Posterior vena cava (tissue), 2 donors: Measurements from ENCODE around the gene BDKRB2. TPM values are rescaled to one million over a fixed set of nuclear protein-coding genes. Genes with fewer than 3 reads are reported as not detected.
"Not testable (repeated sequence)": the region's sequence is repeated elsewhere in the genome, so short reads cannot be mapped to it uniquely, and the experiment has no call there.

Experiments
- DNase-seq: peaks from one replicate; pipeline ENCODE4 v3.0.0-alpha.2; 2020; ENCODE audit warnings: low spot score
- intact Hi-C, 2 donors: fragments of 100-400 bp; cut with DNase I; formaldehyde crosslinking; loops; one replicate each; pipeline versions ENCODE4 v1.14.1 to v1.14.2; 2022 to 2023
- total RNA-seq, 2 donors: library from RNA; stranded (reverse); fragmentation: NEBNext Ultra II Directional; extraction: Animal tissue kit (Norgen Biotek cat#: 25700); gene quantifications; one replicate each; pipeline ENCODE4 v1.2.1, GENCODE V29; 2021
- donor health status: DM: yes; HTN: yes; CAD: no.
- donor health status: DM: yes; HTN: yes; CAD: no.

Gene BDKRB2
- total RNA-seq, 2 donors from 2014 or later = 4.6 to 10.3 TPM

GRCh38 chr14:96240641-96241040 is 36.0 kb downstream of the BDKRB2 start:
- intact Hi-C loops = no loop called here
- peak; percentile 70 for DNase-seq

DNA sequence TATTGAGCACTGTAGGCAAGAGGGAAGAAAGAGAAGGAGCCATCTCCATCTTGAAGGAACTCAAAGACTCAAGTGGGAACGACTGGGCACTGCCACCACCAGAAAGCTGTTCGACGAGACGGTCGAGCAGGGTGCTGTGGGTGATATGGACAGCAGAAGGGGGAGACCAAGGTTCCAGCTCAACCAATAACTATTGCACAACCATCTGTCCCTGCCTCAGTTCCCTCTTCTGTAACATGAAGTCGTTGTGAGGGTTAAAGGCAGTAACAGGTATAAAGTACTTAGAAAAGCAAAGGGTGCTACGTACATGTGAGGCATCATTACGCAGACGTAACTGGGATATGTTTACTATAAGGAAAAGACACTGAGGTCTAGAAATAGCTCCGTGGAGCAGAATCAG is 37.5 kb downstream of the BDKRB2 start:
- intact Hi-C loops = no loop called here
- DNase-seq = peak; percentile 24

DNA sequence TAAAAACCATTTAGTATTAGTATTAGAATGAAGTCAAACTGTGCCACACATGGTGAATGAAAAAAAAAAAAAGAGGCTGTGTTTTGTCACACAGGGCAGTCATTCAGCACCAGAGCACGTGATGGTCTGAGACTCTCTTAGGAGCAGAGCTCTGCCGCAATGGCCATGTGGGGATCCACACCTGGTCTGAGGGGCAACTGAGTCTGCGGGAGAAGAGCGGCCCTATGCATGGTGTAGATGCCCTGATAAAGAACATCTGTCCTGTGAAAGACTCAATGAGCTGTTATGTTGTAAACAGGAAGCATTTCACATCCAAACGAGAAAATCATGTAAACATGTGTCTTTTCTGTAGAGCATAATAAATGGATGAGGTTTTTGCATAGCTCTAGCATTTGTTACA is 39.1 kb downstream of the BDKRB2 start:
- peak; percentile 19 for DNase-seq
- intact Hi-C loops = no loop called here

DNA sequence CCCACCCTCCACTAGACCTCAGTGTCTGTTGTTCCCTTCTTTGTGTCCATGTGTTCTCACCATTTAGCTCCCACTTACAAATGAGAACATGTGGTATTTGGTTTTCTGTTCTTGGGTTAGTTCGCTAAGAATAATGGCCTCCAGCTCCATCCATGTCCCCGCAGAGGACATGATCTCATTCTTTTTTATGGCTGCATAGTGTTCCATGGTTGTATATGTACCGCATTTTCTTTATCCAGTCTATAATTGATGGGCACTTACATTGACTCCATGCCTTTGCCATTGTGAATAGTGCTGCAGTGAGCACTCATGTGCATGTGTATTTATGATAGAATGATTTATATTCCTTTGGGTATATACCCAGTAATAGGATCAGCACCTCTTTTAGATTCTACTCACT is 40.4 kb downstream of the BDKRB2 start:
- intact Hi-C loops = not testable (repeated sequence)

DNA sequence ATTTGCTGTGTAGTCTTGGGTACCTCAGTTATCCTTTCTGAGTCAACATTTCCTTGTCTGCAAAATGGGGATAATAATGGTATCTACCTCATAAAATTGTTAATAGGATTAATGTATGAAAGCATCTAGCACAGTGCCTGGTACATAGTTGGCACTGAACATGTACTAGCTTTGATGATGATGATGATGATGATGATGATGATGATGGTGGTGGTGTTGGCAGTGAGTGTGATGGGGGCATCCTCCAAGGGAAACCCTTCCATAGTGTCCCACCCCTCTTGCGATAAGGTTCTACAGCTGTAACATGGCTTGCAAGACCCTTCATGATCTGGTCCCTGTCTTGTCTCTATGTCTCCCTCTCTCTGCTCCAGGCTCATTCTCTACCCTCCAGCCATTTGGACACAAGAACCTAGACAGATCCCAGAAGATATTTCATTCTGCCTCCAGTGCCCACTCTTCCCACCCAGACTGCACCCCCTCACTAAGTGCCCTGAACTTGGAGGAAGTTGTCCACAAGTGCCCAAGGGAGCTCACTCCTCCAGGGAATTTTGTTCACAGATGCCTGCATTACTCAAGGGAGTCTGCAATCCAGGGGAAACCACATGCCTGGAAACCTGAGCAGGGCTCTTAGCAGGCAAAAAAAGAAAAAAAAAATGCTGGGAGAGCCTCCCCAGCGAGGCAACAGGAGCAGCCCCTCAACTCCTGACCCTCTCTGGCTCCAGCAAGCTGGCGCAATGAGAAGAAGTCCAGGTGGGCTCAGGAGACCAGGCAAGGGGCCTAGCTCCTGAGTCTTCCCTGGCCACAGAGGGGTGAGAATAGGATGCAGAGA is 41.3 kb downstream of the BDKRB2 start:
- intact Hi-C loops = no loop called here
- peak; percentile 45 for DNase-seq

More for the DNA sequence above, 40.4 kb downstream of the BDKRB2 start:
- DNase-seq = not testable (repeated sequence)

DNA sequence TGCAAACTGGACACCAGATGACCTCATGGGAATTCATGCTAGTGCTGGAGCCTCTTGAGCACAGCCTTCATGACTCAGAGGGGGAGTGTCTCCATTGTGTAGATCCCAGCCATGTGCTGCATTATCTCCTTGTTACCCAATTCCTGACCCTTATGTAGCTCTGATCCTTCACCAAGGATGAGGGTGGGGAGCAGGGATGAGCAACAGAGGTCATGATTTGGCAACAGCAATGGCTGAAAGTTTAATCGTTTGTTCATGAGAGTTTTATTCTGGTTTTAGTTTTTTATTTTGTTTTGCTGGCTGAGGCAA is 41.9 kb downstream of the BDKRB2 start:
- DNase-seq = no peak
- intact Hi-C loops = no loop called here

DNA sequence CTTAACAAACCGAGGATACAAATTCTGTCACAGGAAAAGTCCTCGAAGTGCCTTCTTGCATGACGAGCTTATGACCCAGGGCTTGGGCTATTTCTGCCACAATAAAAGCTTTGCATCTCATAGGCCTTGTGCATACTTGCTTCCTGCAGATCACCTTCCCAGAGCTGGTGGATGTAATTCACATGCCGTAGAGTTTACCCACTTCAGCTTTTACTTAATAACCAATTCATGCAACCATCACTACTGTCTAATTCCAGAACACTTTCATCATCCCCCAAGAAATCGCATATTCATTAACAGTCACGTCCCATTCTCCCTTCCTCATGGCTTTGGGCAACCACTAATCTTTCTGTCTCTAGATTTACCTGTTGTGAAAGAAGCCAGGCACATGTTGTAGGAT is 42.4 kb downstream of the BDKRB2 start:
- no peak for DNase-seq
- intact Hi-C loops = no loop called here

DNA sequence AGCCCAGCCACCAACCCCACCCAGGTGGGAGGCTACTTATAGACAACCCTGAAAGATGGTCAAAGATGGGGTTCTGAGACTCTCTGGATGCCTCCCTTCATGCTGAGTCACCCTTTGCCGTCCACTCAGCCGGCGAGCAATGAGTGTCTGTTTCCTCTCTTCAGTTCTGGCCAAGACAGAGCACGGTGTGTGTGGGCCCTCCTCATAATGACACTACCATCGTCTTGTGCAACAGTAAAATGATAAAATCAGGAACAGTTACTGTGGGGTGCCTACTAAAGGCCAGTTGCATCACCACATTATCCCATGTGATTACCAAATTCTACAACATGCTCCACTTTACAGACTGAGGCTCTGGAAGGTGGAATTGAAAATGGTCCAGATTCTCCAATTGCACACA is 44.4 kb downstream of the BDKRB2 start:
- peak; percentile 83 for DNase-seq
- intact Hi-C loops = no loop called here

DNA sequence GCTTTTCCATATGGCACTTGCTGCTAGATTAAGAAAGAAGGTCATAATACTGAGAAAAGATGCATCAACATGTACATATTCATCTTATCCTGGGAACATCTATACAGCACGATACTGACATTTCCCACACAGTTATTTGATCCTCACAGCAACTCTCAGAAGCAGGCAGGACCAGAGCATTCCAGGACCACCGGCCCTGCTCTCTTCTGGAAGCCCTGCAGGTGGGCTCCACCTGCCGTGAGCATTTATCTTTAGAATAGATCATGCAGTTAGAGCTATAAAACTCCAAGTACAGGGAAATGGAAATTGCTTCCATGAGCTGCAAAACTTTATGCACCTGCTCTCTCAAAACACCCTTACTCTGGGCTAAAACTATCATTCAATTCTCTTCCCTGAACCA is 45.8 kb downstream of the BDKRB2 start:
- intact Hi-C loops = no loop called here
- DNase-seq = peak; percentile 8

DNA sequence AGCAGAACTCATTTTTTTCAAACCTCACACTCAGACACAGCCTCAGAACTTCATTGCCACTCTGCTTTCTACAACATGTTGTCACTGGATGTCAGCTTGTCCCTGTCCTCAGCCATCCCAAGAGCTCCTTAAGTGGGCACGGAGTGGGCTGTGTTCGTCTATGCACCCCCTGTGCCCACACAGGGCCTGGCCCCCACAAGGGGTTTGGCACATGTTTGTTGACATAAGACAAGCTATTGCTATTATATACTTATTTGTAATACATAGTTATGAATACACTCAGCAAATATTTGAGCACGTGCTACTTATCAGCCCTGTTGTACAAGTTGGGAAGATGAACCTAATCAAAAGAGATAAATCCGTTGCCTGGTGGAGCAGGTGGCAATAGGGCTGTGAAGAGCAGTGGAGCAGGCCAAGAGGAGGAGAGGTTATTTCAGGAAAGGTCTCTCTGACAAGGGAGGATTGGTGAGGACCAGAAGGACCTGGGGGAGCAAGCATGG is 47.1 kb downstream of the BDKRB2 start:
- intact Hi-C loops = no loop called here
- peak; percentile 53 for DNase-seq

GRCh38 chr14:96252323-96252998 is 47.8 kb downstream of the BDKRB2 start:
- no peak for DNase-seq
- intact Hi-C loops = no loop called here

- intact Hi-C loops = no loop called here
- DNase-seq = no peak
Observed at GRCh38 chr14:96252999-96253539, 48.4 kb downstream of the BDKRB2 start.

DNA sequence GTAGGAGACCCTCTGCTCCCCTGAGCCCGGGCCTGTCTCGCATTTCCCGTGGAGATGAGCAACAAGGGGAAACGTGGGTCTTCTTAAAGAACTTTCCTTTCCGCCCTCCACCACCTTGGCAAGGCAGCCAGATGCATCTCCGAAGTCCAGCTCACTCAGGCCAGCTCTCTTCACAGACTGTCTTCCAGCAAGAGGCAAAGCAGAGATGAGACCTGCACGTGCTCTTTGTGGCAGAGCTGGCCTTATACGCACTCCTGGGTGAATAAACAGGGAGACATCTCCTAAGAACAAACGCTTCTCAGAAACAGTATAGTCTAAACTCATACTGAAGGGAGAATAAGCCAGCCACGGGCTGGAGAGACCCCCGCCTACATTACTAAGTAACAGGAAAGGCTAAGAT is 50.0 kb downstream of the BDKRB2 start:
- DNase-seq = no peak

GRCh38 chr14:96255501-96256366 is 51.1 kb downstream of the BDKRB2 start, which contains the start of gene BDKRB1:
Gene BDKRB1, plus strand, starts transcription at chr14:96256210. Its CDS starts 7,473 bp downstream, at chr14:96263683.
- intact Hi-C loops = loop anchor here in 1 of 2 donors (5.0 kb wide), 1 partner anchor 1473 kb away; no protein-coding TSS in a partner anchor
- no peak for DNase-seq

More for the DNA sequence above, 50.0 kb downstream of the BDKRB2 start:
- intact Hi-C loops = loop anchor here in 1 of 2 donors (5.0 kb wide), 1 partner anchor 1472 kb away; no protein-coding TSS in a partner anchor

GRCh38 chr14:96256407-96256806 is 51.8 kb downstream of the BDKRB2 start:
- intact Hi-C loops = loop anchor here in 1 of 2 donors (5.0 kb wide), 1 partner anchor 1474 kb away; no protein-coding TSS in a partner anchor
- DNase-seq = no peak

GRCh38 chr14:96257056-96257455 is 52.4 kb downstream of the BDKRB2 start:
- peak; percentile 53 for DNase-seq
- intact Hi-C loops = loop anchor here in 1 of 2 donors (5.0 kb wide), 1 partner anchor 1475 kb away; no protein-coding TSS in a partner anchor

DNA sequence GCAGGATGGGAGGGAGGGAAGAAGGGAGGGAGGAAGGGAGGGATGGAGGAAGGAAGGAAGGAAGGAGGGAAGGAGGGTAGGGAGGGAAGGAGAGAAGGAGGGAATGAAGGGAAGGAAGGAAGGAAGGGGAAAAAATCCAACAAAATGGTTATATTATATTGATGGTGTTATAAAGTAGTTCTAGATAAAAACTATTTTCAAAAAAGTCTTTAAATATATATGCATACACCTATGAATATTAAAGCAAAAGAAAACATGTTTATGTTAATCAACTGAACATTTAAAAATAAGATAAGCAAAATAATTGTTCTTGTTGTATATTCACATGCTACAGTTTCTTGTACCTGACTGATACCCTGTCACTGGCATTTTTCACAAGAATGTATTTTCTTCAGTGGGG is 53.3 kb downstream of the BDKRB2 start:
- intact Hi-C loops = loop anchor here in 1 of 2 donors (5.0 kb wide), 1 partner anchor 1476 kb away; no protein-coding TSS in a partner anchor
- no peak for DNase-seq

DNA sequence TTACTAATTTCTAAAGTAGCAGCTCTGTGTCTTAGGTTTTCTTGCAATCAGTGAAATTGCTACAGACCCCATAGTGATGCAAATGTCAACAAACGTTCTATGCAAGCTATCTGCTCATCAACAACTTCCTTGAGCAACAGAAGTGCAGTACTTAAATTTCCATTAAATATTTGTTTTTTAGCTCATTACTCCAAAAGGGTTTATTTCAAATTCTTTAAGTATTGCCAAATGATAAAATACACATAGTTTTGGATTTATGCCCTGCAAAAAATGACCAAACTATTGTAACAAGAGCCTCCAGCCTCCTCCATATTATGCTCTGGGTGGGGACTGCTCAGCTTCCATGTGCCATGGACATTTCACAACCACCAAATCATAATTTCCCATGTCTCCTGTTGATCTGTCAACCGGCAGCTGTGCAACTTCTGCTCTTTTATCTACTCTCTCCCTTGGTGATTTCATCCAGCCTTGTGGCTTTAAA is 55.7 kb downstream of the BDKRB2 start:
- intact Hi-C loops = no loop called here
- no peak for DNase-seq

DNA sequence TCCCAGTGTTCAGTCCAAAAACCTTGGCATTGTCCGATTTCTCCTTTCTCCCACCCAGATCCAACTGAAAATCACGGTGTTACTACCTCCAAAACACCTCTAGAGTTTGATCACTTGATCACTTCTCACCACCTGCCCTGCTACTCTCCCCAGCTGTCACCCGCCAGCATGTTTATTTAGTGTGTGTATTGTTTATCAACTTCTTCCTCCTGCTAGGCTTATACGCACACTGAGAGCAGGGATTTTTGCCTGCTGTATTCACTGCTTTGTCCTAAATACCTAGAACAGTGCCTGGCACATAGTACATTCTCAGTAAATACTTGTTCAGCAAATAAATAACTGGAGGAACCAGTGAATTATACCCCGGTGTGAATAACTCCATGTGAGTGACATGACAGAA is 56.4 kb downstream of the BDKRB2 start:
- no peak for DNase-seq
- intact Hi-C loops = no loop called here
